Activated T-helper 1 cell treated with anti-CD3 and anti-CD28 coated beads, Interleukin-12 subunit alpha, Interleukin-12 subunit beta, Interleukin-2, Interleukin-4 antibody, amounts not matched to agents 30 ng/mL and 10 ng/mL and 1 ng/mL, durations not matched to agents 14 hours and 24 hours and 36 hours (primary cell): Measurements from ENCODE around the gene SLBP. TPM values are rescaled to one million over a fixed set of nuclear protein-coding genes. Genes with fewer than 3 reads are reported as not detected.

Source experiments
- DNase-seq: peaks from one replicate; pipeline ENCODE4 v3.0.0; 2021; ENCODE audit warnings: low spot score
- H3K27ac Mint-ChIP-seq: one replicate; pipeline ENCODE4 v1.8.0; 2021; ENCODE audit warnings: mild to moderate bottlenecking, mixed read lengths
- H3K27me3 Mint-ChIP-seq: one replicate; pipeline ENCODE4 v1.8.0; 2022; ENCODE audit warnings: mild to moderate bottlenecking, moderate library complexity, mixed read lengths; ENCODE audit not compliant: insufficient read depth
- H3K36me3 Mint-ChIP-seq: one replicate; pipeline ENCODE4 v1.8.0; 2021; ENCODE audit warnings: low read depth, mixed read lengths
- H3K4me1 Mint-ChIP-seq: one replicate; pipeline ENCODE4 v1.8.0; 2021; ENCODE audit warnings: low read depth, mixed read lengths
- H3K4me3 Mint-ChIP-seq: one replicate; pipeline ENCODE4 v1.8.0; 2021; ENCODE audit warnings: mild to moderate bottlenecking, moderate library complexity, mixed read lengths
- H3K9me3 Mint-ChIP-seq: one replicate; pipeline ENCODE4 v1.8.0; 2021; ENCODE audit warnings: mixed read lengths
- intact Hi-C: fragments of 100-400 bp; cut with micrococcal nuclease; formaldehyde crosslinking; loops from one replicate; pipeline ENCODE4 v1.15.1; 2024
- total RNA-seq: library from RNA; stranded (reverse); gene quantifications from 2 replicates; pipeline ENCODE4 v1.2.3, GENCODE V29; 2022

SLBP gene
- total RNA-seq, 1 donor from 2014 or later: 136 TPM

DNA sequence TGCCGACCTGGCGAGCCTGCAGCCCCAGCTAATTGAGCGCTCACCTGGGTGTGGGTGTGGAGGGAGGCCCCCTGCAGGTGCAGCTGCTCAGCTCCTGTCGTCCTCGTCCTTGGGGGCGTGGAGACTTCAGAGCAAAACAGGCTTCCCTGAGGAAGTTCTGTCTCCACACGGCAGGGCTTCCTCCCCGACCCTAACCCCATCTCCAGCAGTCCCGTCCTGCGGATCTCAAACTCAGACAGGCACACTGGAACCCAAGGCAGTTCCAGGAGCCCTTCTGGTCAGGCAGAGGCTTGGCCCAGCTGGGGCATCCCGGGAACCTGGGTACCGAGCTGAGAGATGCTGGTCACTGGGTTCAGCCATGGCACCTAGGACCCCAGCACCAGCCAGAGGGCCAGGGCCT is 33.6 kb upstream of the SLBP start:
- DNase-seq: no peak
- no peaks in the 10 kb centered on the region for H3K27me3 Mint-ChIP-seq
- H3K9me3 Mint-ChIP-seq: no peaks in the 10 kb centered on the region
- H3K4me1 Mint-ChIP-seq: no peaks in the 10 kb centered on the region
- no peak overlapping the region for H3K4me3 Mint-ChIP-seq
- no peak overlapping the region for H3K27ac Mint-ChIP-seq
- intact Hi-C loops: no loop called here
- peaks cover 27% of the 10 kb centered on the region for H3K36me3 Mint-ChIP-seq

DNA sequence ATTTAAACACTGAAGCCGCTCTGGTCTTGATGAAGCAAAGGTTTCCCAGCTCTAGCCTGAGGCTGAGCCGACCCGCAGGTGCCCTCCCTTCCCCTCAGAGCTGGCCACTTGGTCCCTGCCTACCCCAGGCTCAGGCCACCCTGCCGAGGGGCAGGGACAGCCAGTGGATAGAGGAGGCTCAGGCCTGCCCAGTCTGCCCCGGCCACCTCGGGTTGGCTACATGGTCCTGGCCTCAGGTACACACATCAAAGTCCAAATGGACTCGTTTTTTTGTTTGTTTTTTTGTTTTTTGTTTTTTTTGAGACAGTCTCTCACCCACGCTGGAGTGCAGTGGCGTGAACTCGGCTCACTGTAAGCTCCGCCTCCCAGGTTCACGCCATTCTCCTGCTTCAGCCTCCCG is 33.0 kb upstream of the SLBP start:
- Mint-ChIP-seq H3K4me1 (no peaks in the 10 kb centered on the region), H3K4me3 (no peak overlapping the region), H3K27me3 (no peaks in the 10 kb centered on the region), H3K9me3 (no peaks in the 10 kb centered on the region), H3K27ac (no peak overlapping the region), H3K36me3 (peaks cover 29% of the 10 kb centered on the region)
- intact Hi-C loops: no loop called here
- DNase-seq: no peak

DNA sequence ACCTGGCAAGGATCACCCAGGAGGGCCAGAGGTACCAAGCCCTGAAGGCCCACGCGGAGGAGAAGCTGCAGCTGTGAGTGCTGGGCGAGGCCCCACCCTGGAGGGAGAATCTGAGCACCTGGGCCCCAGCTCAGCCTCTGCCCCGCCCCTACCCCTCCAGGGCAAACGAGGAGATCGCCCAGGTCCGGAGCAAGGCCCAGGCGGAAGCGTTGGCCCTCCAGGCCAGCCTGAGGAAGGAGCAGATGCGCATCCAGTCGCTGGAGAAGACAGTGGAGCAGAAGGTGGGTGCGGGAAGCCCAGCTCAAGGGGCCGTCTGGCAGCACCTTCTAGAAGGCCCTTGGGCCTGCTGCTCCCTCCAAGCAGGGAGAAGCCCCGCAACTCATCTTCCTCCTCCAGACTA is 32.4 kb upstream of the SLBP start:
- intact Hi-C loops: no loop called here
- DNase-seq: no peak
- Mint-ChIP-seq H3K27ac (no peak overlapping the region), H3K36me3 (peaks cover 29% of the 10 kb centered on the region), H3K9me3 (no peaks in the 10 kb centered on the region), H3K27me3 (no peaks in the 10 kb centered on the region), H3K4me1 (no peaks in the 10 kb centered on the region), H3K4me3 (no peak overlapping the region)

DNA sequence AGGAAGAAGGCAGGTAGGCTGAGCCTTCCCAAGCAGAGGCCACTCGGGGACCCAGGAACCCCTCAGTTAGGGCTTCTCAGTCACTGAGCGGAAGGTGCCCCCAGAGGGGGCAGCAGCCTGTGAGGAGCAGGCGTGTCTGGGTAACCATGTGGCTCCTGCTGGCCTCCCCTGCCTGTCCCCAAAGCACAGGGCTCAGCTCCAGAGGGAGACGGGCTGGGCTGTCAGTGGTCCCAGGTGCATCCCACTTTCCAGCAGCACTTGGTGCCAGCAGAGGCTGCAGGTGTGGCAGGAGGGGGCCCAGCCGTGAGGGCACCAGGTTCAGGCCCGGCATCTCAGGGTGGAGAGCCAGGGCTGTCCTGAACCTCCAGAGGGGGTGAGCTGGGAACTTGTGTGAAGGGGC is 31.9 kb upstream of the SLBP start:
- H3K27me3 Mint-ChIP-seq: no peaks in the 10 kb centered on the region
- intact Hi-C loops: no loop called here
- H3K36me3 Mint-ChIP-seq: peaks cover 33% of the 10 kb centered on the region
- no peaks in the 10 kb centered on the region for H3K4me1 Mint-ChIP-seq
- H3K9me3 Mint-ChIP-seq: no peaks in the 10 kb centered on the region
- H3K27ac Mint-ChIP-seq: no peak overlapping the region
- no peak for DNase-seq
- H3K4me3 Mint-ChIP-seq: no peak overlapping the region

DNA sequence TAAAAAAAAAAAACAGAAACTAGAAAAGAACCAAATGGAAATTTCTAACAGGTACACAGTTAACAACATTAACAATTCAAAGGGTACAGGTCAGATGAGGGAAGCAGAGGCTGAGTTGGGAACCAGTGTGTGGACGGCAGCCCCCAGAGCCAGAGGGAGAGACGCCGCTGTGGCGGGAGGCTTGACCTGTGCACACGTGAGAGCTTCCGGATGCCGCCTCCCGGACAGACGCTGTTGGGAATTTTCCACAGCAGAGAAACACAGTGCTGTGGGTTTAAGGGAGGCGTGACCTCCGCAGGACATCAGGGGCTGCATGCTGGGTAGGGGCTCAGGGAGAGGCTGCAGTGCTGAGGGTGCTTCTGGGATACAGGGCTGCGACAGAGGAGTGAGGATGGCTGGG is 31.4 kb upstream of the SLBP start:
- intact Hi-C loops: no loop called here

DNA sequence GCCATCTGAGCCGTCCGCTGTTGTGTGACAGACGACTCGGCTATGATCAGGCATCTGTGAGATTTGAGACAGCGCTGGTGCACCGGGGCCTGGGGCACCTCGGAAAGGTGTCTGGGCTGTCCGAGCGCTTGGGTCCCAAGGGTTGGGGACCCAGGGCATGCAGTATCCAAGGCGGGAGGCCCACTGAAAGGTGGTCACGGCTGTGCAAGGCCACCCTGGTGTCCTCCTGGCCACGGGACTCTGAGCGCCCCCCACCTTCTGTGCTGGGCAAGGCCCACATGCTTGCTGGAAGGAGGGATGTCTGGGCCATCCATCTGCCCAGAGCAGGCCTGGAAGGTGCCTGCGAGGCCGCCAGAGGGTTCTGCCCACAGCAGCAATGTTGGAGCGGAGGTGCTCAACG is 29.1 kb upstream of the SLBP start:
- no peaks in the 10 kb centered on the region for H3K27me3 Mint-ChIP-seq
- no peaks in the 10 kb centered on the region for H3K4me1 Mint-ChIP-seq
- H3K4me3 Mint-ChIP-seq: no peak overlapping the region
- no peak overlapping the region for H3K27ac Mint-ChIP-seq
- intact Hi-C loops: no loop called here
- DNase-seq: no peak
- H3K36me3 Mint-ChIP-seq: peaks cover 58% of the 10 kb centered on the region
- H3K9me3 Mint-ChIP-seq: peaks cover 10% of the 10 kb centered on the region

More for the DNA sequence above, 31.4 kb upstream of the SLBP start:
- Mint-ChIP-seq H3K4me1 (no peaks in the 10 kb centered on the region), H3K4me3 (no peak overlapping the region), H3K36me3 (peaks cover 37% of the 10 kb centered on the region), H3K27me3 (no peaks in the 10 kb centered on the region), H3K27ac (no peak overlapping the region), H3K9me3 (peaks cover 4% of the 10 kb centered on the region)
- DNase-seq: no peak

DNA sequence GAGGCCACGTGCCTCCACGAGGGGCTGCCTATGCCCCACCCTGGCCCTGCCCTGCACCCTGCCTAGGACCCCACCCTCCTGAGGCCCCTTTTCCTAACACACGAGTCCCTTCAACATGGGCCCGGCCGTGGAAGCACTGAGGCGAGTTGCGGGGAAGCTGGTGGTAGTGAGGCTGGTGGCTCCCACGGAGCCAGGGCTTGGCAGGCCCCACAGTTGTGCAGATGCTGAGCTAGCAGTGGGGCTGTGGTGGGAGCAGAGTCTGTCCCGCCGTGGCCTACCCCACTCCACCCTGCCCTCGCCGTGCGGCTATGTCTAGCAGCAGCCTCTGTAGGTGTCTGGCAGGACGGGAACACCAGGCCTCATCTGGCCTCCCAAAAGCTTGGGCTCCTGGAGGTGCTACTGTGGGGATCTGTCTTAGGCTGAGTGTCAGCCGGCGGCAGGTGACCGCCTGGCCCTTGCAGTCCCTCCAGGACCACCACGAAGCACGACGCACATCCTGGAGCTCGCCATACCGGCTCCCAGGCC is 28.0 kb upstream of the SLBP start:
- intact Hi-C loops: no loop called here
- H3K27me3 Mint-ChIP-seq: no peaks in the 10 kb centered on the region

DNA sequence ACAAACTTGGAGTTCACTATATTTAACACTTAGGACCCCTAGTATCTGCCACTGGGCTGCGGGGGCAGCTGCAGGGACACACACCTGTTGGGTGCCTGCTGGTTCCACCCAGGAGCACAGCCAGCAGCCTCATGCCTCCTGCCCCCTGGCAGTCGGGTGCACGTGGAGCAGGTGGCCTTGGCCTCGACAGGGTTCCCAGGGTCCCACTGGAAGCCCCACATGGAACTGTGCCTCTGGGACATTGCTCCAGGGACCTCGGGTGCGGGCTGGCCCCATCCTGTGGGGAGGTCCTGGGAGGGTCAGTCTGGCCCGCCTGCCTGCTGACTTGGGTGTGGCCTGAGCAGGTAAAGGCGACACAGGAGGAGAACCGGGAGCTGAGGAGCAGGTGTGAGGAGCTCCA is 27.2 kb upstream of the SLBP start:
- peaks cover 10% of the 10 kb centered on the region for H3K9me3 Mint-ChIP-seq
- H3K27me3 Mint-ChIP-seq: no peaks in the 10 kb centered on the region
- H3K27ac Mint-ChIP-seq: no peak overlapping the region
- H3K4me1 Mint-ChIP-seq: no peaks in the 10 kb centered on the region
- peaks cover 65% of the 10 kb centered on the region for H3K36me3 Mint-ChIP-seq
- DNase-seq: no peak
- H3K4me3 Mint-ChIP-seq: no peak overlapping the region
- intact Hi-C loops: no loop called here

More for the DNA sequence above, 28.0 kb upstream of the SLBP start:
- Mint-ChIP-seq H3K27ac (no peak overlapping the region), H3K4me1 (no peaks in the 10 kb centered on the region), H3K4me3 (no peak overlapping the region), H3K9me3 (peaks cover 10% of the 10 kb centered on the region), H3K36me3 (peaks cover 66% of the 10 kb centered on the region)
- DNase-seq: no peak

DNA sequence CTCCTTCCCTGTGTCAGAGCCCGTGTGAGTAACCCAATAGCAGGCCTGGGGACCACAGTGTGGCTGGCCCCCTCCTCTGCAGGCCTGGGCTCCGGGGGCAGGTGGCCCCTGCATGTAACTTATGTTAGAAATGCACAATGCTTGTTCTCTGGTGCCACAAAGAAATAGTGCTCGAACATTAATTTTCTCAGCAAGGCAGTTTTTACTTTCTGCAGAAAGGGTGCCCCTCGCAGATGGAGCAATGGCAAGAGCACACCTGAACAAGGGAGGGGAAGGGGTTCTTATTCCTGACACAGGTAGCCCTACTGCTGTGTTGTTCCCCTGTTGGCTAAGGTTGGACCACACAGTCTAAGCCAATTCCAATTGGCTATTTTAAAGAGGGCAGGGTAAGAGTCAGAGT is 26.3 kb upstream of the SLBP start:
- intact Hi-C loops: no loop called here
- Mint-ChIP-seq H3K27me3 (no peaks in the 10 kb centered on the region), H3K4me3 (no peak overlapping the region), H3K4me1 (no peaks in the 10 kb centered on the region), H3K36me3 (peaks cover 64% of the 10 kb centered on the region), H3K9me3 (peaks cover 10% of the 10 kb centered on the region), H3K27ac (no peak overlapping the region)
- no peak for DNase-seq

DNA sequence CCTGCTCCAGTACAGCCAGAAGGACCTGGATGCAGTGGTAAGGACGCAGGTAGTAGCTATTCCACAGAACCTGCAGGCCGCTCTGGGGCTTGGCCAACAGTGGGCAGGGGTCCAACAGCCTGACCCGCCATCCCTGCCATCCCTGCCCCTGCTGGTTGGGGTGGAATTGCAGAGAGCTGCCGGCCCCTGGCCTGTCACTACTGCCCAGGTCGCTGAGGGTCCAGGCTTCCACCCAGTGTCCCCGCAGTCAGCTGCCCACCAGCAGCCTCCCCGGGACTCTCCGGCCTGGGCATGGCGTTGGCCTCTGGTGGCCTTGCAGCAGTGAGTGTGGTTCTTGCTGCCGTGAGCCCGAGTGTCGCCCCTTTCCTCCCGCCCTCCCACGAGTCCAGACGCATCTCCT is 25.5 kb upstream of the SLBP start:
- H3K4me3 Mint-ChIP-seq: no peak overlapping the region
- H3K27ac Mint-ChIP-seq: no peak overlapping the region
- no peaks in the 10 kb centered on the region for H3K27me3 Mint-ChIP-seq
- intact Hi-C loops: no loop called here
- H3K36me3 Mint-ChIP-seq: peaks cover 70% of the 10 kb centered on the region
- H3K9me3 Mint-ChIP-seq: peaks cover 10% of the 10 kb centered on the region
- DNase-seq: no peak
- H3K4me1 Mint-ChIP-seq: no peaks in the 10 kb centered on the region

DNA sequence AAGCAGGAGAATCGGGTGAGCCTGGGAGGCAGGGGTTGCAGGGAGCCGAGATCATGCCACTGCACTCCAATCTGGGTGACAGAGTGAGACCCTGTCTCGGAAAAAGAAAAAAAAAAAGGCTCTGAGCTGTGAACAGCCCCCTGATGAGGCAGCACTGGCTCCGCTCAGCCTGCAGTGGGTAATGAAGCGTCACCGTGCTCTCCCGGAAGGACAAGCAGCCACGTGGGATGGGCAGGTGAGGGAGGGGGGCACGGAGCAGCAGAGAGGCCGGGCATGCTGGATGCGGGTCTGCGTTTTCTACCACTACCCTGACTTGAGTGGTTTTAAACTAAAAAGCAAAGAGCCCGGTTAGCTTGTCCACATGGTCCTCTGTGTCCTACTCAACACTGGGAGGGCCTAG is 24.7 kb upstream of the SLBP start:
- H3K4me1 Mint-ChIP-seq: no peaks in the 10 kb centered on the region
- H3K36me3 Mint-ChIP-seq: peaks cover 66% of the 10 kb centered on the region
- no peak overlapping the region for H3K4me3 Mint-ChIP-seq
- H3K27ac Mint-ChIP-seq: no peak overlapping the region
- H3K9me3 Mint-ChIP-seq: peaks cover 10% of the 10 kb centered on the region
- intact Hi-C loops: no loop called here
- no peak for DNase-seq
- H3K27me3 Mint-ChIP-seq: no peaks in the 10 kb centered on the region

DNA sequence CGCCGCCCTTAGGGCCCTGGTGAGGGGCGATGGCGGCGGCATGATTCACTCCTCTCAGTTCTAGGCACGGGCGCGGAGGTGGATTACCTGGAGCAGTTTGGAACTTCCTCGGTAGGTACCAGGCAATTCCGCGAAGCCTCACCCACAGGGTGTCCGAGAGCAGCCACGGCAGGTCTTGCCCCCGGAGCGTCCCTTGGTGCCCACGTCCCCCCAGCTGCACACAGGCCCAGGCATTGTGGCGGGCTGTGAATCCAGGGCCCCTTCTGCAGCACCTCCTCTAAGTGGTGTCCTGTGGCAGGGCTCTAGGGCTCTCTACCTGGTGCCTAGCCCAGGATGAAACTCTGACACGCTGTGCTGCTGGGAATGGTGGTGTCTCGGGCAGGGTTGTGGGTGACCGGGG is 23.1 kb upstream of the SLBP start:
- no peaks in the 10 kb centered on the region for H3K27me3 Mint-ChIP-seq
- no peak for DNase-seq
- peaks cover 10% of the 10 kb centered on the region for H3K9me3 Mint-ChIP-seq
- H3K4me3 Mint-ChIP-seq: no peak overlapping the region
- H3K27ac Mint-ChIP-seq: no peak overlapping the region
- H3K36me3 Mint-ChIP-seq: peaks cover 62% of the 10 kb centered on the region
- intact Hi-C loops: no loop called here
- H3K4me1 Mint-ChIP-seq: no peaks in the 10 kb centered on the region

DNA sequence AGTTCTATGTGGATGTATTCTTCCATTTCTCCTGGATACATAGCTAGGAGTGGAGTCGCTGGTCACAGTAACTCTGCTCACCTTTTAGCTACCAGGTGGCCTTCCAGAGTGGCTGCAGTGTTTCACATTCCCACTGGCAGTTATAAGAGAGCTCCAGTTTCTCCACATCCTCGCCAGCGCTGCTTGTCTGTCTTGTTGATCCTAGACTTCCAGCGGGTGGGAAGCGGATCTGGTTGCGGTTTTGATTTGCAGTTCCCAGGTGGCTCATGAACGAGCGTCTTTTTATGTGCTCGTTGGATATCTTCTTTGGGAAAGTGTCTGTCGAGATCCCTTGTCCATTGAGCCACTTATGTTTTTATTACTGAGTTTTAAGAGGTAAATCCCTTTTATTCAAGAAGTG is 20.8 kb upstream of the SLBP start:
- Mint-ChIP-seq H3K27ac (no peak overlapping the region), H3K4me3 (no peak overlapping the region), H3K9me3 (no peaks in the 10 kb centered on the region), H3K27me3 (no peaks in the 10 kb centered on the region), H3K4me1 (peaks cover 9% of the 10 kb centered on the region), H3K36me3 (peaks cover 60% of the 10 kb centered on the region)
- intact Hi-C loops: no loop called here
- DNase-seq: no peak

DNA sequence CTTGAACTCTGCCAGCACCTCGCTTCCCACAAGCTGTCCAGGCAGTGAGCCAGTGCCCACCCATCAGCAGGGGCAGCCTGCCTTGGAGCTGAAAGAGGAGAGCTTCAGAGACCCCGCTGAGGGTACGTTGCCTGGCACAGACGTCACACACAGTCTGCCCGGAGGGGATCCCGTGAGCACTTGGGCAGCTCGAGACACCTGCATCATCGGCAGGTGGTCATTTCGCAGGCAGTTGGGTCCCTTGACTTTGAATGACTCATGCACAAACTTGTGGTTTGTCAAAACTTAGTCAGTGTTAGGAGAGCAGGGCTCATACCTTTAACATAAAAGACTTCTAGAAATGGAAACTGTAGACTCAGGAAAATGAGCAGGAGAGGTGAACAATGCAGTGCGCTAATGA is 19.1 kb upstream of the SLBP start:
- no peaks in the 10 kb centered on the region for H3K27me3 Mint-ChIP-seq
- no peak overlapping the region for H3K4me3 Mint-ChIP-seq
- peaks cover 15% of the 10 kb centered on the region for H3K4me1 Mint-ChIP-seq
- intact Hi-C loops: no loop called here
- H3K9me3 Mint-ChIP-seq: no peaks in the 10 kb centered on the region
- no peak for DNase-seq
- peak overlapping the region; percentile 48 for H3K27ac Mint-ChIP-seq
- H3K36me3 Mint-ChIP-seq: peaks cover 53% of the 10 kb centered on the region
